H7 (cell line): Measurements from ENCODE around the gene BDH1. TPM values are rescaled to one million over a fixed set of nuclear protein-coding genes. Genes with fewer than 3 reads are reported as not detected.
"Not testable (repeated sequence)": the region's sequence is repeated elsewhere in the genome, so short reads cannot be mapped to it uniquely, and the experiment has no call there.

Experiments used
- DNase-seq: peaks from one replicate; pipeline ENCODE4 v3.0.0; 2012
- H3K27me3 ChIP-seq: 2 replicates; pipeline ENCODE4 v1.6.0; 2011; ENCODE audit warnings: mild to moderate bottlenecking, low read length; ENCODE audit not compliant: control insufficient read depth, insufficient read depth
- H3K36me3 ChIP-seq: replicated peaks from 2 replicates; pipeline ENCODE4 v1.5.1; 2011; ENCODE audit warnings: low read length; ENCODE audit not compliant: control insufficient read depth, insufficient read depth
- H3K4me3 ChIP-seq: 2 replicates; pipeline ENCODE4 v1.5.1; 2011; ENCODE audit warnings: low read depth, mild to moderate bottlenecking, control low read depth, low read length, moderate library complexity; ENCODE audit not compliant: insufficient read depth
- total RNA-seq: library from RNA; depleted of rRNA; stranded (reverse); fragments of >200 nt; shearing (Covaris generic); gene quantifications from 2 replicates; pipeline ENCODE4 v1.2.3, GENCODE V29; 2014

Gene BDH1
- total RNA-seq, 1 experiment from 2014 or later: 25.7 TPM

DNA sequence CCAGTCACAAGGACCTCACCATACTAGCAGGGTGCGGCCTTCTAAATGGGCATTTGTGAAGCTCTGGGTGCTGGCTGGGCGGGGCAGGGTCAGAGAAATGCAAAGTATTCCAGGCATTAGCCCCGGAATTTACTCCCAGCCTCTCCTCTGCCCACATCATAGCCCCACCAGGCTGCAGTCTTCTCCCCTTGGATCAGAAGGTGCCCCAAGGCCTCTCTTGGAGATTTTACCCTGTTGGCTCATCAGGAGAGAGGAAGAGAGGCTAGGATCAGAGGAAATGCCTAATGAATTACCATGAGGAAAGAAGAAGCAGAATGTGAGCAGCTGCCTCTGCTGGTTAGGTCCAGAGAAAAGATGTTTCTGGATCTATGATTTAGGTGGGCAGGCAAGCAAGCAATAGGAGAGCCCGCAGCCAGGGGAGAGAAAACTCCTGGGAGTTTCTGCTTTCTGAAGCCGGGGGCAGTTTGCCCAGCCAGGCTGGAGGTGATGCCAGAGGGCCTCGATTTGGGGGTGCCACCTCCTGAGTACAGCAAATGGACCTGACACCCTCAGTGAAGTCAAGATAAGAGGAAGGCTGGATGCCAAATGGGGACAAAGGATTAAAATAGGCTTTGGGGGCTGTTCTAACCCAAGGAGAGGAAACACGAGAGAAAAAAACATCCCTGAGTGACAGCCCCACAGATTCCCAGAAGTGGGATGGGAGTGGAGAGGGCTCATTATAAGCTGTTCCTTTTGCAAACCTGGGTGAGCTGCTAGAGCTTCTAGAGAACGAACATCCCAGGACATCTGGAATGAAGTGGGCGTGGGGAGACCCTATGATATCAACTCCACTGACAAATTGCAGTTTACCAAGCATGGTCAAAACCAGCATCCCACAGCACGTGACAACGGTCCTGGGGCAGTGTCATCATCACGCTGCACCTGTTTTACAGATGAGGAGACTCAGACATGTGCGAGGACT lies 65.4 kb downstream of the BDH1 start:
- Histone ChIP-seq H3K36me3 (no peaks in the 10 kb centered on the region), H3K27me3 (no peaks in the 10 kb centered on the region), H3K4me3 (no peak overlapping the region)
- DNase-seq: no peak

DNA sequence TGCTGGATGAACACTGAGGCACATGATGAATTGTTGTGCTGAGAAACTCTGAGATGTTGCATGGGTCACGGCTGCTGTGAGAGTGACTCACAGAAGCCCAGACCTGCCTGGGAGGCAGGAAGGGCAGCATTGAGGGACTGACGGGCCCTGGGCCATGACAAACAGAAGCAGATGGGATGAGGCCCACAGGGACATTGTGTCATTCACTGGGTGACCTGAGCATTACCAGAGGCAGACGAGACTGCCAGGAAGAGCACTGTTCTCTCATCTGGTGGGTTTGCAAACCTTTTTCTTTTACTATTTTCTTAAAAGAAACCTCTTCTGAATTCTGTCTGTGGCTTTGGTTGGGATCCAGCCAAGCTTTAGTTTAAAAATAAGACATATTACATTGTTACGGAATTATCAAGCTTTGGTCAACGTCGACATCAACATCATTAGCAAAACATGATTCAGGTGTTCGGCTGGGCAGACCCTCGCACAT lies 67.8 kb downstream of the BDH1 start:
- H3K4me3 ChIP-seq: no peak overlapping the region
- no peak for DNase-seq
- no peaks in the 10 kb centered on the region for H3K36me3 ChIP-seq
- no peaks in the 10 kb centered on the region for H3K27me3 ChIP-seq

- no peak for DNase-seq
- no peaks in the 10 kb centered on the region for H3K27me3 ChIP-seq
These were observed 68.9 kb downstream of the BDH1 start for GRCh38 chr3:197486861-197487260.

DNA sequence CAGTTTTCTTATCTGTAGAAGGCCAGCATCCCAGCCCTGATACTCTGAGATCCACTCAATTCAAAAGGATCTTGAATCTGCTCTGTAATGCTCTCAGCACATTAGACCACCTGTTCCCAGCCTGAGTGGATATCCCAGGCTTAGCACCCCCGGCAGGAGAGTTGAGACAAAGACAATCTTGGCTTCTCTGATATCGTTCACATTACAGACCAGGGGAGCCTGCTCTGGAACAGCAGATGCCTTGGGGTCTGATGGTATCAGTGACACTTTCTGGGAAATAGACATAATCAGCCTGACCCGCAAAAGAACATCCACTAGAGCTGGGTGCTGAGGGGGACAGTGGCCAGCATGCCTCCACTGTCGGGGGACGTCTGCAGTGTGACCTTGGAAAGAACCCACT lies 70.6 kb downstream of the BDH1 start:
- Histone ChIP-seq H3K36me3 (no peaks in the 10 kb centered on the region), H3K4me3 (no peak overlapping the region), H3K27me3 (no peaks in the 10 kb centered on the region; the same call in 1 of the 2 replicates)
- DNase-seq: no peak

More at GRCh38 chr3:197486861-197487260, 68.9 kb downstream of the BDH1 start:
- Histone ChIP-seq H3K36me3 (no peaks in the 10 kb centered on the region), H3K4me3 (no peak overlapping the region)

DNA sequence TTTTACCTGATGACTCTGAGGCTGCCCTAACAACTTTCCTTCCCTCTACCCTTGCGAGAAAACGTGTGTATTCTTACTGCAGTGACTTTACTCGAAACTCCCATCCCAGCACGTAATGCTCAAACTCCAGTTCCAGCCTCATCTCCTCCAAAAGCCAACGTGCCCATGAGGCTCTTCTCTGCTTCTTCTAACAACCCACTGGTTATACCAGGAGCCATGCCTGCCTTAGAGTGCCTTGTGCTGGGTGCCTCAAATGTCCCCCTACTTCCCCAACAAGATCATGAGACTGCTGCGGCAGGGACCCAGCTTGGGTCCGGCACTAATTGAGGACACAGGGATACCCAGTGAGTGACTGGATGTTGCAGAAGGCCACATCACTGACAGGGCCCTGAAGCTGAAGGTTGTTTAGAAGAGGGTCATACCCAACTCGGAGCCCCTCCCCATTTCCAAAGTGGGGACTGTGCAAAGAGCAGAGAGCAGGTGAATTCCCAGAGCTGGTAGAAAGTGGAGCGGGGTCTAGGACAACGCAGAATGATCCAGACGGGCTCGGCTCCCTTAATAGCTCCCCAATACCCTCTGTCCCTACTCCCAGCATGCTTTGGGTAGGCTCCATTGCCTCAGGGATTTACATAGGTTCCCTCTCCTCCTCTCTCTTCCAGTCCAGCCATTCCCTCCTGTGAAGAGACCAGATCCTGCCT lies 71.4 kb downstream of the BDH1 start:
- H3K4me3 ChIP-seq: no peak overlapping the region
- H3K27me3 ChIP-seq: no peaks in the 10 kb centered on the region; the same call in 1 of the 2 replicates
- H3K36me3 ChIP-seq: no peaks in the 10 kb centered on the region
- no peak for DNase-seq

- no peak overlapping the region for H3K4me3 ChIP-seq
- H3K27me3 ChIP-seq: no peaks in the 10 kb centered on the region; the same call in 1 of the 2 replicates
- H3K36me3 ChIP-seq: no peaks in the 10 kb centered on the region
- peak; percentile 61 for DNase-seq
These were observed 73.8 kb downstream of the BDH1 start for GRCh38 chr3:197482001-197482400.

DNA sequence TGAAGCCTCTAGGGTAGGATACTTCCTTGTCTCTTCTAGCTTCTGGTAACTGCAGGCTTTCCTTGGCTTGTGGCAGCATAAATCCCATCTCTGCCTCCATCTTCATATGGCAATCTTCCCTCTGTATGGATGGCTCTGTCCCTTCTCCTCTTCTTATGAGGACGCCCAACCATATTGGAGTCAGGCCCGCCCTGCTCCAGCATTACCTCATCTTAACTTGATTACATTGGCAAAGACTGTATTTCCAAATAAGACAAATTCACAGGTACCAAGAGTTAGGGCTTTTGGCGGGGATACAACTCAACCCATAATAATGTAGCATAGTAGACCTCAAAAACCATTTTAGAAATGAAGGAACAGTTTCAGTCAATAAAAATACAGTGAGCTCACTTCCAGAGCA lies 75.4 kb downstream of the BDH1 start:
- Histone ChIP-seq H3K36me3 (no peaks in the 10 kb centered on the region), H3K27me3 (no peaks in the 10 kb centered on the region; the same call in 1 of the 2 replicates), H3K4me3 (no peak overlapping the region)
- DNase-seq: no peak

- no peak for DNase-seq
- Histone ChIP-seq H3K36me3 (no peaks in the 10 kb centered on the region), H3K4me3 (no peak overlapping the region), H3K27me3 (no peaks in the 10 kb centered on the region; the same call in 1 of the 2 replicates)
These were observed 76.8 kb downstream of the BDH1 start for GRCh38 chr3:197478746-197479668.

DNA sequence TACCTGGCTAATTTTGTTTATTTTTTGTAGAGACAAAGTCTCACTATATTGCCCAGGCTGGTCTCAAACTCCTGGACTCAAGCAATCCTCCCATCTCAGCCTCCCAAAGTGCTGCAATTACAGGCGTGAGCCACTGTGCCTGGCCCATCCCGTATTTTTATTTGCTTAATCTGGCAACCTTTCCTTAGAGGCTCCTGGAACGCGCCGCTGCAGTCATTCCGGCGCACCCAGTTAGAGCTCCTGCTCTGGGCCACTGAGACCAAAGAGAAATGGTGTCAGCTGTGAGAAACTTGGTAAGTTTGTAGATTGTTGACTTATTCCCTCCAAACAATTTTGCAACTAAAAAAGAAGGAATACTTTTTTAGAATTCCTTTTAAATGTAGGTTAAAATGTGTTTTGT lies 78.0 kb downstream of the BDH1 start:
- not testable (repeated sequence) for H3K36me3 ChIP-seq, H3K27me3 ChIP-seq, DNase-seq, H3K4me3 ChIP-seq

GRCh38 chr3:197475997-197476525 lies 79.7 kb downstream of the BDH1 start:
- H3K27me3 ChIP-seq: no peaks in the 10 kb centered on the region; the same call in 1 of the 2 replicates
- H3K36me3 ChIP-seq: no peaks in the 10 kb centered on the region
- no peak for DNase-seq
- no peak overlapping the region for H3K4me3 ChIP-seq

- no peaks in the 10 kb centered on the region; the same call in 1 of the 2 replicates for H3K27me3 ChIP-seq
- DNase-seq: no peak
- no peaks in the 10 kb centered on the region for H3K36me3 ChIP-seq
- no peak overlapping the region for H3K4me3 ChIP-seq
These were observed 80.3 kb downstream of the BDH1 start for GRCh38 chr3:197475514-197475913.

DNA sequence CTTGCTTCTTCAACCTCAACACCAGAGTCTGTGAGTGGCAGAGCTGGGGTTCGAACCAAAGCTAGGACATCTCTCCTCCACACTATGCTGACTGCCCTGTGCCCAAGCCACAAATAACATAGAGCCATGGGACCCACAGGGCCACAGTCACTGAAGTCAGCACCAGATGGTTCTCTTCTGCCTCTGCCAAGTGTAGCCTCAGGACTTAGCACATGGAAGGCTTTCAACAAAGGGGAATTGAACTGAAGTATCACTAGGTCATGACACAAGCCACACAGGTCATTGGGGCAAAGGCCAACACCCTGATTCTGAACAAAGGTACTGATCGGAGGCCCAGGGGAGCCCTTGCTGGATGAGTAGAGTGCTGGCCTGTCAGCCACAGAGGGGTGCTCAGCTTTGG lies 83.6 kb downstream of the BDH1 start:
- no peaks in the 10 kb centered on the region for H3K36me3 ChIP-seq
- H3K4me3 ChIP-seq: no peak overlapping the region
- no peaks in the 10 kb centered on the region for H3K27me3 ChIP-seq
- DNase-seq: no peak

DNA sequence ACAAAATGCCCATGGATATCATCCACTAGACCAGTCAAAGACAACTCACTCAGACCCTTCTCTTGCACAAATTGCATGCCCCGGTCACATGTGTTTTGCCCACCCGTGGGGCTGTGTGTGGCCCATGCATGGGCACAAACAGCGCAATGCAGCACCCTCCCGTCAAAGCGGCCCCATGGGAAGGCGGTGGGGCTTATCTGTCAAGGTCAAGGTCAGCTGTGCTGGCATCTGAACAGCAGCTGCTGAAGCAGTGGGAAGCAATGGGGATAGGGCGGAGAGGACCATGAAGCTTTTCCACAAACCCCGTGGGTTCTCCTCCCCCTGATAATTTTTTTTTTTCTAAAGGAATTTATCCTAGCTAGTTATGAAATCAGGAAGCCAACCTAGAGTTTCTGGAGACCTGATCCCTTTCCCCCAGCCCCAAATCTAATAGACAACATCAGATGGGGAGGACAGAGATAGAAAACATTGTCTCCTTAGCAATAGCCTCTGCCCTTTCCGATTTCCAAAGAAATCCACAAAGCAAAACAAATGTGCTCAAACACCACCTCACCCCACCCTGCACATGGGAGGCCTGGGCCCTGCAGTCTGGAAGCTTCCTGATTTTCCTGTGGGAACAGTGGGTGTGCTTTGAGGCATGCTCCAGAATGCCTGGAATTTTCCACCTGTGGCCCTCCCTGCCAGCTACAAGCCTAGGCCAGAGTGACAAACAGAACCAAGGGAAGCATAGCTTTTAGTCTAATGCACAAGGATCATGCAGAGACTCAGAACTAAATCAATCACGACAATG lies 84.4 kb downstream of the BDH1 start:
- no peaks in the 10 kb centered on the region for H3K36me3 ChIP-seq
- no peak for DNase-seq
- H3K4me3 ChIP-seq: no peak overlapping the region
- no peaks in the 10 kb centered on the region for H3K27me3 ChIP-seq
